ENCODE measurements around the gene DYNC2I2.

GRCh38 chr9:128657344-128657704 is 677 bp upstream of the DYNC2I2 start:
- no peak for TF ChIP-seq YY1 (IDR thresholded peaks at IDR 0.05; ENCODE audit: insufficient read depth, insufficient read length)
- no peak for TF ChIP-seq ZNF274 (IDR thresholded peaks at IDR 0.05; ENCODE audit: low read depth, low read length)
